A549 (cell line): ENCODE measurements around the gene CLEC6A.
"Not testable (repeated sequence)": the region's sequence is repeated elsewhere in the genome, so short reads cannot be mapped to it uniquely, and the experiment has no call there.

Experiments used
- CHD2 ChIP-seq: fragments of 150-350 bp; IDR thresholded peaks from 2 replicates; pipeline ENCODE4 v1.6.1; 2014; ENCODE audit warnings: low read length; ENCODE audit not compliant: partially characterized antibody
- CTCF ChIP-seq: fragments of >200 bp; sonication (Bioruptor Twin); formaldehyde crosslinking; IDR thresholded peaks from 3 replicates; pipeline ENCODE4 v1.5.1; 2016
- POLR2A ChIP-seq: IDR thresholded peaks from 2 replicates; pipeline ENCODE4 v1.6.1; 2012; ENCODE audit warnings: mild to moderate bottlenecking, low read length
- RFX5 ChIP-seq: fragments of 450-650 bp; IDR thresholded peaks from 2 replicates; pipeline ENCODE4 v1.7.1; 2014; ENCODE audit warnings: antibody characterized with exemption, mild to moderate bottlenecking, moderate library complexity

GRCh38 chr12:8496074-8496473 is 40.3 kb downstream of the CLEC6A start:
- not testable (repeated sequence) for TF ChIP-seq CHD2, RFX5, POLR2A, CTCF
